ENCODE data around the gene BCR. TPM values are rescaled to one million over a fixed set of nuclear protein-coding genes. Genes with fewer than 3 reads are reported as not detected.

Gene BCR
- total and polyA plus RNA-seq, 7 donors = 2.7 to 7.7 (median 6.5) TPM

DNA sequence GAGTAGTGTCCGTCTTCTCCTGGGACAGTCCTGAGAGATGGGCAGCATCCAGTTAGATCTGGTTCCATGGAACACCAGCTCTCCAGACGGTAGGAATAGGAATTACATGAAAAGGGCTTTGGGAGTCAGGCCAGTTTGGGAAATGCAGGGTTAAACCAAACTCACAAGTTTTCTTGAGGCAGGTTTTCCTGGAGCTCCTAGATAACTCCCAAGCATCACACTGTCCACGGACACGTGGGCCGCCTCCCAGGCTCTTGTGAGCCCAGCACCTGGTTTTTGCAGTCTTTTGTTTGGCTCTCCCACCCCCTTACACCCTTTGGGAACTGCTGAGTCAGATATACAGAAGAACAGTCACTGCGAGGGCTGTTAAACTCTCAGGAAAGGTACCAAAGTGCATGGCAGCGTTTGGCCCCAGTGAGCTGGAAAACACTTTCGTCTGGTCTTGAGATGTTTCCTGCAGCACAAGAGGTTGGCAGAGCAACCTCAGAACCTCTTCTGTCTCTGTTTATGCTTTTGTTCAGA is 90.0 kb downstream of the BCR start:
- 64 to 67% (median 65%) methylated on average over 8 of the region's 8 CpGs for WGBS, 3 donors

DNA sequence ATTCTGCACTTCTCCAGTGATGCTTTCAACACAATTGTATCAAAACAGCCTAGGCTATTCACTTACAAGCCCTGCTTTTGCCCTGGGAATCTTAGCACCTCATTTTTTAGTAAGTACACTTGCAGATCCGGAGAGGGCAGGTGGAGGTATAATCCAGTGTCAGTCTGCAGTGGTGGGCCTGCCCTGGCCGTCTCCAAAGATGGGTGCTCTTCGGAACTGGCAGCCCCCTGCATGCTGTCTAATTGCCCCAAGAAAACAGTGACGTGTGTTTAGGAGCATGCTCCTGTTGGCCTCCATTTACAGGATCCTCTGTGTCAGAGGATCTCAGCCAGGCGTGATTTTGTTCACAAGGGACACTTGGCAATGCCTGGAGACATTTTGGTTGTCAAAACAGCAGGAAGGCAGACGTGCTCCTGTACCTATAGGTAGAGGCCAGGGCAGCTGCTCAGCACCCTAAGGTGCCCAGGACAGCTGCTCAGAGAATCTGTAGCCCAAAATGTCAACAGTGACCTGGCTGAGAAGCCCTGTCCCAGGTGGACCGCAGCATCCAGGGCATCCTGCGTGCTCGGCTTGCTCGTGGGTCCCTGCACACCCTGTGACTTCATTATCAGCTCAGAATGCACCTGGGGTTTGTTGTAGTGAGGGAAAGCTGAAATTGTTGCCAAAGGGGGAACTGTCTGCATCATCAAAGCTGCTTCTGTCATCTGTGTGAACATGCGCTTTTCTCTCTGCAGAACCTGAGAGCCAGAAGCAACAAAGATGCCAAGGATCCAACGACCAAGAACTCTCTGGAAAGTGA is 90.7 kb downstream of the BCR start:
- WGBS, 3 donors = 92 to 96% (median 93%) methylated on average over 12 of the region's 12 CpGs
- DNase-seq (no peak), ATAC-seq (no peak)
- TF ChIP-seq, protein P1, sequence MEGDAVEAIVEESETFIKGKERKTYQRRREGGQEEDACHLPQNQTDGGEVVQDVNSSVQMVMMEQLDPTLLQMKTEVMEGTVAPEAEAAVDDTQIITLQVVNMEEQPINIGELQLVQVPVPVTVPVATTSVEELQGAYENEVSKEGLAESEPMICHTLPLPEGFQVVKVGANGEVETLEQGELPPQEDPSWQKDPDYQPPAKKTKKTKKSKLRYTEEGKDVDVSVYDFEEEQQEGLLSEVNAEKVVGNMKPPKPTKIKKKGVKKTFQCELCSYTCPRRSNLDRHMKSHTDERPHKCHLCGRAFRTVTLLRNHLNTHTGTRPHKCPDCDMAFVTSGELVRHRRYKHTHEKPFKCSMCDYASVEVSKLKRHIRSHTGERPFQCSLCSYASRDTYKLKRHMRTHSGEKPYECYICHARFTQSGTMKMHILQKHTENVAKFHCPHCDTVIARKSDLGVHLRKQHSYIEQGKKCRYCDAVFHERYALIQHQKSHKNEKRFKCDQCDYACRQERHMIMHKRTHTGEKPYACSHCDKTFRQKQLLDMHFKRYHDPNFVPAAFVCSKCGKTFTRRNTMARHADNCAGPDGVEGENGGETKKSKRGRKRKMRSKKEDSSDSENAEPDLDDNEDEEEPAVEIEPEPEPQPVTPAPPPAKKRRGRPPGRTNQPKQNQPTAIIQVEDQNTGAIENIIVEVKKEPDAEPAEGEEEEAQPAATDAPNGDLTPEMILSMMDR (IDR thresholded peaks at IDR 0.05) = no peak
- no peaks in the 10 kb centered on the region for H3K4me1 ChIP-seq
- H3K27me3 ChIP-seq (ENCODE audit: insufficient read depth in 3 of 3, low read length in 2 of 3) = no peaks in the 10 kb centered on the region
- peaks cover 0 to 24% of the 10 kb centered on the region in 2 donors for H3K36me3 ChIP-seq (ENCODE audit: insufficient read depth in 1 of 2, low read depth in 1 of 2)
- intact Hi-C loops (cut with DNase I) = no loop called here
- no peaks in the 10 kb centered on the region for H3K9me3 ChIP-seq
- no peak overlapping the region for H3K4me3 ChIP-seq
- no peak overlapping the region for H3K27ac ChIP-seq

More for the DNA sequence above, 90.0 kb downstream of the BCR start:
- H3K4me3 ChIP-seq = no peak overlapping the region
- no peak for ATAC-seq
- intact Hi-C loops (cut with DNase I) = no loop called here
- H3K27me3 ChIP-seq (ENCODE audit: insufficient read depth in 3 of 3, low read length in 2 of 3) = no peaks in the 10 kb centered on the region
- TF ChIP-seq, protein P1 (IDR thresholded peaks at IDR 0.05) = no peak
- no peak for DNase-seq
- H3K36me3 ChIP-seq (ENCODE audit: insufficient read depth in 1 of 2, low read depth in 1 of 2) = peaks cover 0 to 19% of the 10 kb centered on the region in 2 donors
- no peaks in the 10 kb centered on the region for H3K4me1 ChIP-seq
- no peaks in the 10 kb centered on the region for H3K9me3 ChIP-seq
- H3K27ac ChIP-seq = no peak overlapping the region

DNA sequence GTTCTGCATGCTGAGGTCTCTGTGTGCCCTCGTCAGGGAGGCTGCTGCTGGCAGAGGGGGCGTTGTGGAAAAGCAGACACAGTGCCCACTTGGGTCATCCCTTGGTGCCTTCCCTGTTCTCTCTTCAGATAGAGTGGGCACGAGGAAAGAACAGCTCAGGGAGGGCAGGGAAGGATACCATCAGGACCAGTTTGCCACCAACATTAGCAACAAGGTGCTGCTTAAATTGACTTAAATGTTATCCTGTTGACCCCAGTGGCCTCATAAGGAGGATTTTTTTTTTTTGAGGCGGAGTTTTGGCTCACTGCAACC is 91.2 kb downstream of the BCR start:
- Histone ChIP-seq H3K27ac (no peak overlapping the region), H3K4me1 (no peaks in the 10 kb centered on the region), H3K4me3 (no peak overlapping the region), H3K9me3 (no peaks in the 10 kb centered on the region), H3K27me3 (ENCODE audit: insufficient read depth in 3 of 3, low read length in 2 of 3) (no peaks in the 10 kb centered on the region), H3K36me3 (ENCODE audit: insufficient read depth in 1 of 2, low read depth in 1 of 2) (peaks cover 0 to 24% of the 10 kb centered on the region in 2 donors)
- ATAC-seq (no peak), DNase-seq (no peak)
- WGBS, 3 donors = 85 to 95% (median 93%) methylated on average over 4 of the region's 4 CpGs
- TF ChIP-seq, protein P1 (IDR thresholded peaks at IDR 0.05) = no peak
- intact Hi-C loops (cut with DNase I) = no loop called here

DNA sequence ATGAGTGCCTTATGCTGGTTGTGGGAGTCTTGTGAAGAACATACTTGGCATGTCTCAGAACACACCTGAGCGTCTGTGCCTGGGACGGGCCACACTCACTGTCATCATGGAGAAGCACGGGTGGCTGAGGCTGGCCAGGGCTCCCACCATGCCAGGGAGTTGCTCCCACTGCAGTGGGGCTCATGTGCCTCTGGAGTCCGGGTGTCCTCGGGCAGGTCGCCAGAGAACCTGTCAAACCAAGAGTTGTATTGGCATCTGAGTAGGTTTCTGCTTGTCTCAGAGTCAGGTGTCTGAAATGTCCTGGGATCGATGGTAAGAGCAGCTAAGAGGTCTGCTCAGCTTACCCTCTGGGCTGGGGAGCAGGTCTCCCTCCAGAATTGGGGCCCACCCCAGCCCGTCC is 92.1 kb downstream of the BCR start:
- no peak overlapping the region for H3K4me3 ChIP-seq
- no peak for ATAC-seq
- peaks cover 0 to 24% of the 10 kb centered on the region in 2 donors for H3K36me3 ChIP-seq (ENCODE audit: insufficient read depth in 1 of 2, low read depth in 1 of 2)
- DNase-seq = no peak
- TF ChIP-seq, protein P1 (IDR thresholded peaks at IDR 0.05) = no peak
- H3K27ac ChIP-seq = no peak overlapping the region
- H3K9me3 ChIP-seq = no peaks in the 10 kb centered on the region
- no peaks in the 10 kb centered on the region for H3K27me3 ChIP-seq (ENCODE audit: insufficient read depth in 3 of 3, low read length in 2 of 3)
- H3K4me1 ChIP-seq = no peaks in the 10 kb centered on the region
- WGBS, 3 donors = 79 to 86% (median 84%) methylated on average over 8 of the region's 8 CpGs
- intact Hi-C loops (cut with DNase I) = no loop called here
